ENCODE measurements around the gene CSRP2. TPM values are rescaled to one million over a fixed set of nuclear protein-coding genes. Genes with fewer than 3 reads are reported as not detected.
A peak's percentile ranks its signal among the peaks of the same experiment; 100 is the strongest.

The CSRP2 gene
- total RNA-seq, 1 experiment from 2014 or later, result 157 TPM

DNA sequence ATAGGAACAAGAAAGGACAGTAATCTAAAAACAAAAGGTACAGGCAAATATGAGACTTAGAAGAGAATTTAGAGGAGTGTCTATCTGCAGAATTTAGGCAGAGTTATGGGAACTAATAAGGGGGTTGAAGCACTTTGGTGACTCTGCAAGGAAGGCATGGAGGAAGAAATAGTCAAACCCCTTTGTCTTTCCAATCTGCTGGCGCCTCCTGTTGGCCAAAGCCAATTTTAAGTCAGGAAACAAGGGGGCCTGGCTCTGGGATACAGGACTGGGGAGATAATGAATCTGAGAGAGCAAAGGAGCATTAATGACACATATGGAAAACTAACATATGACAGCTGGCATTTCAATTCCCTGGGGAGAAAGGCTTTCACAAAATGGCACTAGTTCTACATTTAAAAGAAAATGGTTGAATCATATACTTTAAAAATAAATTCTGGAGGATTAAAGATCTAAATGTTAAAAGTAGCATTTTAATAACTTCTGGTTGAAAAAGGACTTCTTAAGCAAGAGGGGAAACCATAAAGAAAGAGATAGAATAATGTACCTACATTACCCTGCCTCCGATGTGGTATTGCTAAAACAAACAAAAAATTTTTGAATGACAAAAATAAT, 48.5 kb upstream of the CSRP2 start:
- TF ChIP-seq, protein P1, sequence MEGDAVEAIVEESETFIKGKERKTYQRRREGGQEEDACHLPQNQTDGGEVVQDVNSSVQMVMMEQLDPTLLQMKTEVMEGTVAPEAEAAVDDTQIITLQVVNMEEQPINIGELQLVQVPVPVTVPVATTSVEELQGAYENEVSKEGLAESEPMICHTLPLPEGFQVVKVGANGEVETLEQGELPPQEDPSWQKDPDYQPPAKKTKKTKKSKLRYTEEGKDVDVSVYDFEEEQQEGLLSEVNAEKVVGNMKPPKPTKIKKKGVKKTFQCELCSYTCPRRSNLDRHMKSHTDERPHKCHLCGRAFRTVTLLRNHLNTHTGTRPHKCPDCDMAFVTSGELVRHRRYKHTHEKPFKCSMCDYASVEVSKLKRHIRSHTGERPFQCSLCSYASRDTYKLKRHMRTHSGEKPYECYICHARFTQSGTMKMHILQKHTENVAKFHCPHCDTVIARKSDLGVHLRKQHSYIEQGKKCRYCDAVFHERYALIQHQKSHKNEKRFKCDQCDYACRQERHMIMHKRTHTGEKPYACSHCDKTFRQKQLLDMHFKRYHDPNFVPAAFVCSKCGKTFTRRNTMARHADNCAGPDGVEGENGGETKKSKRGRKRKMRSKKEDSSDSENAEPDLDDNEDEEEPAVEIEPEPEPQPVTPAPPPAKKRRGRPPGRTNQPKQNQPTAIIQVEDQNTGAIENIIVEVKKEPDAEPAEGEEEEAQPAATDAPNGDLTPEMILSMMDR (IDR thresholded peaks at IDR 0.05), result peak; percentile 59
- TF ChIP-seq NFATC4 (CRISPR knock-in tag; IDR thresholded peaks at IDR 0.05), result no peak
- DNase-seq (ENCODE audit: low spot score) (peak; percentile 85), ATAC-seq (peak; percentile 88)
- H3K36me3 Mint-ChIP-seq, result no peaks in the 10 kb centered on the region
- CTCF ChIA-PET, result interaction anchor here (1.4 to 2.1 kb wide), 2 partner anchors 12 to 84 kb away, joined by 3 to 8 read pairs; no protein-coding TSS in a partner anchor
- peaks cover 8% of the 10 kb centered on the region for H3K4me1 Mint-ChIP-seq
- no peak overlapping the region for H3K4me3 Mint-ChIP-seq
- H3K27me3 Mint-ChIP-seq (ENCODE audit: low read depth), result no peaks in the 10 kb centered on the region
- POLR2A ChIA-PET, result no interaction called here
- no peak overlapping the region for H3K27ac Mint-ChIP-seq
- H3K9me3 Mint-ChIP-seq, result peaks cover 11% of the 10 kb centered on the region; the same call in 1 of the 2 replicates

DNA sequence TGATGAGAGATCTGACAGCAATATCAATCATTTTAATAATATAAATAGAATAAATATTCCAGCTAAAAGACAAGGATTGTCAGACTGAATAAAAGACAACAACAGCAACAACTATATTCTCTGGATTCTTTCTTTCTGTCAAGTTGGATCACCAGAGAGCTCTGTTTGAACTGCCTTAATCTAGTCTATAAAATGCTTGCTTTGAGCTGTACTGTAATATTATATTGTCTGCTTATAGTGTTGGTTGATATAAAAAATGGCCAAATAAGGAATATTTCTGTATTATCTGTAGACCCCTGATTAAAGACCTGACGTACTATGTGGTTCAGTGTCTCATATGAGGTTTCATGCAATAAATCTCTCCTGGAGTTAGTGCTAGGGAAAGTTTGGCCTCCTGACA, 46.3 kb upstream of the CSRP2 start:
- ChIA-PET CTCF (interaction anchor here (1.0 kb wide), 1 partner anchor 304 kb away, joined by 3 read pairs; no protein-coding TSS in a partner anchor), POLR2A (no interaction called here)
- peaks cover 4% of the 10 kb centered on the region; the same call in 1 of the 2 replicates for H3K9me3 Mint-ChIP-seq
- no peak for DNase-seq (ENCODE audit: low spot score)
- H3K36me3 Mint-ChIP-seq, result no peaks in the 10 kb centered on the region
- ATAC-seq, result no peak
- no peak overlapping the region for H3K4me3 Mint-ChIP-seq
- H3K27ac Mint-ChIP-seq, result no peak overlapping the region
- TF ChIP-seq TEAD1 (CRISPR knock-in tag; IDR thresholded peaks at IDR 0.05), result no peak
- TF ChIP-seq, protein P2, sequence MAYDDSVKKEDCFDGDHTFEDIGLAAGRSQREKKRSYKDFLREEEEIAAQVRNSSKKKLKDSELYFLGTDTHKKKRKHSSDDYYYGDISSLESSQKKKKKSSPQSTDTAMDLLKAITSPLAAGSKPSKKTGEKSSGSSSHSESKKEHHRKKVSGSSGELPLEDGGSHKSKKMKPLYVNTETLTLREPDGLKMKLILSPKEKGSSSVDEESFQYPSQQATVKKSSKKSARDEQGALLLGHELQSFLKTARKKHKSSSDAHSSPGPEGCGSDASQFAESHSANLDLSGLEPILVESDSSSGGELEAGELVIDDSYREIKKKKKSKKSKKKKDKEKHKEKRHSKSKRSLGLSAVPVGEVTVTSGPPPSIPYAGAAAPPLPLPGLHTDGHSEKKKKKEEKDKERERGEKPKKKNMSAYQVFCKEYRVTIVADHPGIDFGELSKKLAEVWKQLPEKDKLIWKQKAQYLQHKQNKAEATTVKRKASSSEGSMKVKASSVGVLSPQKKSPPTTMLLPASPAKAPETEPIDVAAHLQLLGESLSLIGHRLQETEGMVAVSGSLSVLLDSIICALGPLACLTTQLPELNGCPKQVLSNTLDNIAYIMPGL (CRISPR knock-in tag; IDR thresholded peaks at IDR 0.05), result no peak
- TF ChIP-seq, protein P3, sequence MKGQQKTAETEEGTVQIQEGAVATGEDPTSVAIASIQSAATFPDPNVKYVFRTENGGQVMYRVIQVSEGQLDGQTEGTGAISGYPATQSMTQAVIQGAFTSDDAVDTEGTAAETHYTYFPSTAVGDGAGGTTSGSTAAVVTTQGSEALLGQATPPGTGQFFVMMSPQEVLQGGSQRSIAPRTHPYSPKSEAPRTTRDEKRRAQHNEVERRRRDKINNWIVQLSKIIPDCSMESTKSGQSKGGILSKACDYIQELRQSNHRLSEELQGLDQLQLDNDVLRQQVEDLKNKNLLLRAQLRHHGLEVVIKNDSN (CRISPR knock-in tag; IDR thresholded peaks at IDR 0.05), result no peak
- no peak for TF ChIP-seq CREB1 (CRISPR knock-in tag; IDR thresholded peaks at IDR 0.05)
- no peaks in the 10 kb centered on the region for H3K27me3 Mint-ChIP-seq (ENCODE audit: low read depth)
- H3K4me1 Mint-ChIP-seq, result peaks cover 28% of the 10 kb centered on the region

DNA sequence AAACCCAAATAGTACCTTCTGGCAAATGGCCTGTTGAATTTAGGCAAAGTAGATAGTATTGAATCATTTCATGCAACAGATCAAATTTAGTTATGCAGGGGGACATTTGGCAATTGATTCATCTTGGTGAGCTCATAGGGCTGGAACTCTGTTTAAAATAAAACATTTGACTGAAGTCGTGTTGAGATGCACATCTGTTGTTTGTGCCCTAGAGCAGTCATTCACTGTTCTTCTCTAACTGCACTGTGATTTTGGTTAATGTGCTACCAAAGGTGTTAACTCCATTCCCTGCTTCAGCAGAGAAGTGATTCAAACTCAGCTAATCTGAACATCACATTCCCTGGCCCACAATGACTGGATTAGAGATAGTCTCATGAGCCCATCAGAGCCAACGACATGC, 44.0 kb upstream of the CSRP2 start:
- CTCF ChIA-PET, result no interaction called here
- Mint-ChIP-seq H3K36me3 (no peaks in the 10 kb centered on the region), H3K9me3 (no peaks in the 10 kb centered on the region), H3K27me3 (ENCODE audit: low read depth) (no peaks in the 10 kb centered on the region), H3K4me1 (peaks cover 28% of the 10 kb centered on the region), H3K4me3 (no peak overlapping the region), H3K27ac (no peak overlapping the region)
- DNase-seq (ENCODE audit: low spot score) (no peak), ATAC-seq (no peak)
- POLR2A ChIA-PET, result no interaction called here
- TF ChIP-seq, protein P4, sequence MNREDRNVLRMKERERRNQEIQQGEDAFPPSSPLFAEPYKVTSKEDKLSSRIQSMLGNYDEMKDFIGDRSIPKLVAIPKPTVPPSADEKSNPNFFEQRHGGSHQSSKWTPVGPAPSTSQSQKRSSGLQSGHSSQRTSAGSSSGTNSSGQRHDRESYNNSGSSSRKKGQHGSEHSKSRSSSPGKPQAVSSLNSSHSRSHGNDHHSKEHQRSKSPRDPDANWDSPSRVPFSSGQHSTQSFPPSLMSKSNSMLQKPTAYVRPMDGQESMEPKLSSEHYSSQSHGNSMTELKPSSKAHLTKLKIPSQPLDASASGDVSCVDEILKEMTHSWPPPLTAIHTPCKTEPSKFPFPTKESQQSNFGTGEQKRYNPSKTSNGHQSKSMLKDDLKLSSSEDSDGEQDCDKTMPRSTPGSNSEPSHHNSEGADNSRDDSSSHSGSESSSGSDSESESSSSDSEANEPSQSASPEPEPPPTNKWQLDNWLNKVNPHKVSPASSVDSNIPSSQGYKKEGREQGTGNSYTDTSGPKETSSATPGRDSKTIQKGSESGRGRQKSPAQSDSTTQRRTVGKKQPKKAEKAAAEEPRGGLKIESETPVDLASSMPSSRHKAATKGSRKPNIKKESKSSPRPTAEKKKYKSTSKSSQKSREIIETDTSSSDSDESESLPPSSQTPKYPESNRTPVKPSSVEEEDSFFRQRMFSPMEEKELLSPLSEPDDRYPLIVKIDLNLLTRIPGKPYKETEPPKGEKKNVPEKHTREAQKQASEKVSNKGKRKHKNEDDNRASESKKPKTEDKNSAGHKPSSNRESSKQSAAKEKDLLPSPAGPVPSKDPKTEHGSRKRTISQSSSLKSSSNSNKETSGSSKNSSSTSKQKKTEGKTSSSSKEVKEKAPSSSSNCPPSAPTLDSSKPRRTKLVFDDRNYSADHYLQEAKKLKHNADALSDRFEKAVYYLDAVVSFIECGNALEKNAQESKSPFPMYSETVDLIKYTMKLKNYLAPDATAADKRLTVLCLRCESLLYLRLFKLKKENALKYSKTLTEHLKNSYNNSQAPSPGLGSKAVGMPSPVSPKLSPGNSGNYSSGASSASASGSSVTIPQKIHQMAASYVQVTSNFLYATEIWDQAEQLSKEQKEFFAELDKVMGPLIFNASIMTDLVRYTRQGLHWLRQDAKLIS (CRISPR knock-in tag; IDR thresholded peaks at IDR 0.05; ENCODE audit: borderline replicate concordance), result no peak
- no peak for TF ChIP-seq GTF2I (CRISPR knock-in tag; conservative IDR thresholded peaks at IDR 0.05)
- TF ChIP-seq, protein P5, sequence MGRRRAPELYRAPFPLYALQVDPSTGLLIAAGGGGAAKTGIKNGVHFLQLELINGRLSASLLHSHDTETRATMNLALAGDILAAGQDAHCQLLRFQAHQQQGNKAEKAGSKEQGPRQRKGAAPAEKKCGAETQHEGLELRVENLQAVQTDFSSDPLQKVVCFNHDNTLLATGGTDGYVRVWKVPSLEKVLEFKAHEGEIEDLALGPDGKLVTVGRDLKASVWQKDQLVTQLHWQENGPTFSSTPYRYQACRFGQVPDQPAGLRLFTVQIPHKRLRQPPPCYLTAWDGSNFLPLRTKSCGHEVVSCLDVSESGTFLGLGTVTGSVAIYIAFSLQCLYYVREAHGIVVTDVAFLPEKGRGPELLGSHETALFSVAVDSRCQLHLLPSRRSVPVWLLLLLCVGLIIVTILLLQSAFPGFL (CRISPR knock-in tag; IDR thresholded peaks at IDR 0.05; ENCODE audit: borderline replicate concordance), result no peak
- TF ChIP-seq FOXP1 (CRISPR knock-in tag; IDR thresholded peaks at IDR 0.05; ENCODE audit: borderline replicate concordance), result no peak
- TF ChIP-seq, protein P1 (IDR thresholded peaks at IDR 0.05), result no peak
- no peak for TF ChIP-seq ELF4 (CRISPR knock-in tag; IDR thresholded peaks at IDR 0.05; ENCODE audit: low read depth)
- TF ChIP-seq NFE2L1 (CRISPR knock-in tag; IDR thresholded peaks at IDR 0.05), result no peak
- TF ChIP-seq ZNF396 (CRISPR knock-in tag; IDR thresholded peaks at IDR 0.05; ENCODE audit: borderline replicate concordance), result no peak
- no peak for TF ChIP-seq OVOL2 (CRISPR knock-in tag; IDR thresholded peaks at IDR 0.05; ENCODE audit: borderline replicate concordance)
- TF ChIP-seq, protein P6, sequence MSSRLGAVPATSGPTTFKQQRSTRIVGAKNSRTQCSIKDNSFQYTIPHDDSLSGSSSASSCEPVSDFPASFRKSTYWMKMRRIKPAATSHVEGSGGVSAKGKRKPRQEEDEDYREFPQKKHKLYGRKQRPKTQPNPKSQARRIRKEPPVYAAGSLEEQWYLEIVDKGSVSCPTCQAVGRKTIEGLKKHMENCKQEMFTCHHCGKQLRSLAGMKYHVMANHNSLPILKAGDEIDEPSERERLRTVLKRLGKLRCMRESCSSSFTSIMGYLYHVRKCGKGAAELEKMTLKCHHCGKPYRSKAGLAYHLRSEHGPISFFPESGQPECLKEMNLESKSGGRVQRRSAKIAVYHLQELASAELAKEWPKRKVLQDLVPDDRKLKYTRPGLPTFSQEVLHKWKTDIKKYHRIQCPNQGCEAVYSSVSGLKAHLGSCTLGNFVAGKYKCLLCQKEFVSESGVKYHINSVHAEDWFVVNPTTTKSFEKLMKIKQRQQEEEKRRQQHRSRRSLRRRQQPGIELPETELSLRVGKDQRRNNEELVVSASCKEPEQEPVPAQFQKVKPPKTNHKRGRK (CRISPR knock-in tag; IDR thresholded peaks at IDR 0.05; ENCODE audit: borderline replicate concordance), result no peak
- TF ChIP-seq ZNF232 (CRISPR knock-in tag; IDR thresholded peaks at IDR 0.05), result no peak

Data from WTC11 (cell line).